Body of pancreas (tissue), 4 donors: ENCODE data around the gene ZNF652.

Source experiments
- POLR2A ChIP-seq, 3 donors: fragments of 450-650 bp; IDR thresholded peaks; one replicate each; pipeline ENCODE4 v1.6.1; 2016; ENCODE audit warnings: antibody characterized with exemption in 3 of 3, mild to moderate bottlenecking in 2 of 3
- TF ChIP-seq, protein P1 (sequence below), 7 experiments: fragments of 450-650 bp in 4 of 7; fragments of 200-600 bp in 3 of 7; sonication (generic) in 3 of 7; IDR thresholded peaks; one replicate each; pipeline ENCODE4 v1.5.1; 2016 to 2019; ENCODE audit warnings: antibody characterized with exemption in 7 of 7

DNA sequence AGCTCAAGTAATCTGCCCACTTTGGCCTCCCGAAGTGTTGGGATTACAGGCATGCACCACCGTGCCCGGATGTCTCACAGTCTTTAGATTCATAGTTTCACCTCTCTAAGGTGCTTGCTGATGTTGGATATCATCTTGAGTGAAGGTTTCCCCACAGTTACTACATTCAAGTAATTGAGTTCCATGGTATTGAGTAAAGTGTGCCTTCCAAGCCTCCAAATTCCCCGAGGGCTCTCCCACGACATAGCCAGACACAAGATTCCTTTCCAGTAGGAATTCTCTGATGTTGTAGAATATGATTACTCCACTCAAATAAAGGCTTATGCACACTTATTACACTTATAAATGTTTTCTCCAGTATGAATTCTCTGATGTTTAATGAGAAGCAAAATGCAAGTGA lies 16.3 kb upstream of the ZNF652 start:
- TF ChIP-seq, protein P1, sequence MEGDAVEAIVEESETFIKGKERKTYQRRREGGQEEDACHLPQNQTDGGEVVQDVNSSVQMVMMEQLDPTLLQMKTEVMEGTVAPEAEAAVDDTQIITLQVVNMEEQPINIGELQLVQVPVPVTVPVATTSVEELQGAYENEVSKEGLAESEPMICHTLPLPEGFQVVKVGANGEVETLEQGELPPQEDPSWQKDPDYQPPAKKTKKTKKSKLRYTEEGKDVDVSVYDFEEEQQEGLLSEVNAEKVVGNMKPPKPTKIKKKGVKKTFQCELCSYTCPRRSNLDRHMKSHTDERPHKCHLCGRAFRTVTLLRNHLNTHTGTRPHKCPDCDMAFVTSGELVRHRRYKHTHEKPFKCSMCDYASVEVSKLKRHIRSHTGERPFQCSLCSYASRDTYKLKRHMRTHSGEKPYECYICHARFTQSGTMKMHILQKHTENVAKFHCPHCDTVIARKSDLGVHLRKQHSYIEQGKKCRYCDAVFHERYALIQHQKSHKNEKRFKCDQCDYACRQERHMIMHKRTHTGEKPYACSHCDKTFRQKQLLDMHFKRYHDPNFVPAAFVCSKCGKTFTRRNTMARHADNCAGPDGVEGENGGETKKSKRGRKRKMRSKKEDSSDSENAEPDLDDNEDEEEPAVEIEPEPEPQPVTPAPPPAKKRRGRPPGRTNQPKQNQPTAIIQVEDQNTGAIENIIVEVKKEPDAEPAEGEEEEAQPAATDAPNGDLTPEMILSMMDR (IDR thresholded peaks at IDR 0.05), result no peak
- no peak for TF ChIP-seq POLR2A (IDR thresholded peaks at IDR 0.05)
